IPS-18a (cell line): ENCODE measurements around the gene SLC11A1.

ENCODE experiments used
- H3K27ac ChIP-seq: one replicate; pipeline ENCODE4 v1.5.1; 2013; ENCODE audit warnings: low read length
- H3K27me3 ChIP-seq: one replicate; pipeline ENCODE4 v1.6.1; 2013; ENCODE audit warnings: mild to moderate bottlenecking, low read length; ENCODE audit not compliant: control insufficient read depth, insufficient read depth
- H3K36me3 ChIP-seq: one replicate; pipeline ENCODE4 v1.6.1; 2013; ENCODE audit warnings: low read depth, low read length; ENCODE audit not compliant: control insufficient read depth
- H3K4me1 ChIP-seq: one replicate; pipeline ENCODE4 v1.6.1; 2013; ENCODE audit warnings: low read depth, low read length; ENCODE audit not compliant: control insufficient read depth
- H3K4me3 ChIP-seq: one replicate; pipeline ENCODE4 v1.5.1; 2013; ENCODE audit warnings: low read length
- H3K9ac ChIP-seq: one replicate; pipeline ENCODE4 v1.6.1; 2013; ENCODE audit warnings: mild to moderate bottlenecking, low read length, moderate library complexity
- H3K9me3 ChIP-seq: one replicate; pipeline ENCODE4 v1.6.1; 2013; ENCODE audit warnings: low read depth, low read length; ENCODE audit not compliant: control insufficient read depth

Gene SLC11A1, protein sequence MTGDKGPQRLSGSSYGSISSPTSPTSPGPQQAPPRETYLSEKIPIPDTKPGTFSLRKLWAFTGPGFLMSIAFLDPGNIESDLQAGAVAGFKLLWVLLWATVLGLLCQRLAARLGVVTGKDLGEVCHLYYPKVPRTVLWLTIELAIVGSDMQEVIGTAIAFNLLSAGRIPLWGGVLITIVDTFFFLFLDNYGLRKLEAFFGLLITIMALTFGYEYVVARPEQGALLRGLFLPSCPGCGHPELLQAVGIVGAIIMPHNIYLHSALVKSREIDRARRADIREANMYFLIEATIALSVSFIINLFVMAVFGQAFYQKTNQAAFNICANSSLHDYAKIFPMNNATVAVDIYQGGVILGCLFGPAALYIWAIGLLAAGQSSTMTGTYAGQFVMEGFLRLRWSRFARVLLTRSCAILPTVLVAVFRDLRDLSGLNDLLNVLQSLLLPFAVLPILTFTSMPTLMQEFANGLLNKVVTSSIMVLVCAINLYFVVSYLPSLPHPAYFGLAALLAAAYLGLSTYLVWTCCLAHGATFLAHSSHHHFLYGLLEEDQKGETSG

DNA sequence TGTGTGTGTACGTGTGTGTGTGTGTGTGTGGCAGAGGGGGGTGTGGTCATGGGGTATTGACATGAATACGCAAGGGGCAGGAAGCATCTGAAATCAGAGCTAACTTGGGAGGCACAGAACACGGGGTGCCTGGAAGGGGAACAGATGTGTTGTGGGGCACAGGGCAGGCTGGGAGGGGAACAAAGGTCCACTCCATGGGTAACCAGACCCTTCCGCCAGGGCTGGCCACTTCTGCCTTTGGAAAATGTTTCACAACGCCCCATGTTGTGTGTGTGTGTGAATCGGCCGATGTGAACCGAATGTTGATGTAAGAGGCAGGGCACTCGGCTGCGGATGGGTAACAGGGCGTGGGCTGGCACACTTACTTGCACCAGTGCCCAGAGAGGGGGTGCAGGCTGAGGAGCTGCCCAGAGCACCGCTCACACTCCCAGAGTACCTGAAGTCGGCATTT, at the start of gene SLC11A1:
SLC11A1 (plus strand) TSS at position 358 of the 451 bp plus-strand sequence. CDS start 96 bp downstream, outside the sequence.
- Histone ChIP-seq H3K4me3 (no peak within 1 kb of the TSS), H3K36me3 (no peaks in the 10 kb centered on the region), H3K9ac (no peak within 1 kb of the TSS), H3K9me3 (no peaks in the 10 kb centered on the region), H3K27ac (no peak within 1 kb of the TSS), H3K4me1 (no peaks in the 10 kb centered on the region), H3K27me3 (peaks cover 6% of the 10 kb centered on the region)

- no peaks in the 10 kb centered on the region for H3K4me1 ChIP-seq
- no peaks in the 10 kb centered on the region for H3K9me3 ChIP-seq
- no peak overlapping the region for H3K9ac ChIP-seq
- no peak overlapping the region for H3K27ac ChIP-seq
- no peaks in the 10 kb centered on the region for H3K27me3 ChIP-seq
- H3K36me3 ChIP-seq = no peaks in the 10 kb centered on the region
- no peak overlapping the region for H3K4me3 ChIP-seq
Measured at GRCh38 chr2:218332288-218332687, 49.8 kb upstream of the SLC11A1 start.

DNA sequence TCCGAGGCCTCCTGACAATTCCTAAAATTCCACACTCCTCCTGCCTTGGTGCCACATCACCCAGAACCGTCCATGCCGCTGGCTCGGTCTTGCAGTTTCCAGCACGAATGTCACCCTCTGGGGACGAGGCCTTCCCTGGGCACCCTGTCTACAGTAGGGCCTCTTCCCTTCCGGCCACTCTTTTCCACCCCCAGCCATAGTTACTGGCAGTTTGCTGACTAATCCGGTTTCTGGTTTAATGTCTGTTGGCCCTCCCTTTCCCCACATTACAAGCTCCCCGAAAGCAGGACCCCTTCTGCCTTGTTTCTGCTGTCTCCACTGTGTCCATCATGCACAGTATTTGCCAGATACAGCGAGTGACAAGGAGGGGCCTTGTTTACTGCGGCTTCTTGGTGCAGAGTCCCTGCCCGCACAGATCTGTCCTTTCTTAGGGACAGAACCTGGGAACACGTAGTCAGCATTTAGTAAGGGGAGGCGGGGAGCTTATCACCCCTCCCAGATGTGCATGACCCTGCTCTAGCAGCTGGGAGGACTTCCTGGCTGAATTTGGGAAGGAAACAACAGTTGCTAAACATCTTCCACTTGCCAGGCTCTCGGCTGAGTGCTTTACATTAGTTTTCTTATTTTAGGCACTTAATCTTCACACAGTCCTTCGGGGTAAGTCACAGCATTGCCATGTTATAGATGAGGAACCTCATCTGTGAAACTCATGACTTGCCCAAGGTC, 49.0 kb upstream of the SLC11A1 start:
- no peaks in the 10 kb centered on the region for H3K4me1 ChIP-seq
- no peaks in the 10 kb centered on the region for H3K36me3 ChIP-seq
- H3K4me3 ChIP-seq = no peak overlapping the region
- no peaks in the 10 kb centered on the region for H3K9me3 ChIP-seq
- H3K27me3 ChIP-seq = no peaks in the 10 kb centered on the region
- no peak overlapping the region for H3K9ac ChIP-seq
- H3K27ac ChIP-seq = no peak overlapping the region

DNA sequence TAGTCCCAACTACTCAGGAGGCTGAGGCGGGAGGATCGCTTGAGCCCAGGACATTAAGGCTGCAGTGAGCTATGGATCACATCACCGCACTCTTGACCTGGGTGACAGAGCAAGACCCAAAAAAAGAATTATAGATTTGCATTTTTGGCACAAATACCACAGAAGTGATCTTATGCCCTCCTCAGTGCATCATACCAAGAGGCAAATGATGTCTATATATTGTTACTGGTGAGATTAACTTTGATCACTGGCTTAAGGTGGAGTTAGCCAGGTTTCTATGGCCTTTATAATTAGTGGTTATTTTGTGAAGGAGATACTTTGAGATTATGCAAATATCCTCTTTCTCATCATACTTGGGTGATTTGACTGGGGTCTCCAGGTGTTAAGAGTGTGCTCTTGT, 47.5 kb upstream of the SLC11A1 start:
- H3K36me3 ChIP-seq = no peaks in the 10 kb centered on the region
- no peaks in the 10 kb centered on the region for H3K9me3 ChIP-seq
- no peaks in the 10 kb centered on the region for H3K4me1 ChIP-seq
- no peaks in the 10 kb centered on the region for H3K27me3 ChIP-seq
- no peak overlapping the region for H3K9ac ChIP-seq
- H3K27ac ChIP-seq = no peak overlapping the region
- no peak overlapping the region for H3K4me3 ChIP-seq

- H3K36me3 ChIP-seq = no peaks in the 10 kb centered on the region
- no peaks in the 10 kb centered on the region for H3K4me1 ChIP-seq
- H3K9ac ChIP-seq = no peak overlapping the region
- no peaks in the 10 kb centered on the region for H3K9me3 ChIP-seq
- no peaks in the 10 kb centered on the region for H3K27me3 ChIP-seq
- no peak overlapping the region for H3K4me3 ChIP-seq
- H3K27ac ChIP-seq = no peak overlapping the region
Measured at GRCh38 chr2:218340656-218341055, 41.4 kb upstream of the SLC11A1 start.

- H3K9ac ChIP-seq = no peak overlapping the region
- no peaks in the 10 kb centered on the region for H3K4me1 ChIP-seq
- no peak overlapping the region for H3K4me3 ChIP-seq
- no peaks in the 10 kb centered on the region for H3K36me3 ChIP-seq
- no peaks in the 10 kb centered on the region for H3K27me3 ChIP-seq
- H3K9me3 ChIP-seq = no peaks in the 10 kb centered on the region
- no peak overlapping the region for H3K27ac ChIP-seq
Measured at GRCh38 chr2:218341381-218341780, 40.7 kb upstream of the SLC11A1 start.

DNA sequence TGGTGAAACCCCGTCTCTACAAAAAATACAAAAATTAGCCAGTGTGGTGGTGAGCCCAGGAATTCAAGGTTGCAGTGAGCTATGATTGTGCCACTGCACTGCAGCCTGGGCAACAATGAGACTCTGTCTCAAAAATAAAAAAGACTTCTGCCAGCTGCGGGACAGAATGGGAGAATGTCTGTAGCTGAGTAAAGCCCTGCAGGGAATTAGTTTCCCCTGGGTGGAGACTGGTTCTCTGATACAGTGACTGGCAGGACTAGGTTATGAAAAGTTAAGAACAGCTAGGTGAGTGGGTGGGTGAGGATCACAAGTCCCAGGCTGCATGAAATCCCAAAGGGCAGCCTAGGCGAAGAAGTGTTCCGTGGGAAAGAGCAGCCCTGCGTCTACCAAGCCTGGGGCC, 39.2 kb upstream of the SLC11A1 start:
- no peaks in the 10 kb centered on the region for H3K27me3 ChIP-seq
- H3K9me3 ChIP-seq = no peaks in the 10 kb centered on the region
- H3K27ac ChIP-seq = no peak overlapping the region
- H3K4me3 ChIP-seq = no peak overlapping the region
- H3K36me3 ChIP-seq = no peaks in the 10 kb centered on the region
- H3K9ac ChIP-seq = no peak overlapping the region
- no peaks in the 10 kb centered on the region for H3K4me1 ChIP-seq

GRCh38 chr2:218343591-218343990, 38.5 kb upstream of the SLC11A1 start:
- Histone ChIP-seq H3K36me3 (no peaks in the 10 kb centered on the region), H3K27ac (no peak overlapping the region), H3K4me3 (no peak overlapping the region), H3K9ac (no peak overlapping the region), H3K9me3 (no peaks in the 10 kb centered on the region), H3K4me1 (no peaks in the 10 kb centered on the region), H3K27me3 (no peaks in the 10 kb centered on the region)

GRCh38 chr2:218344090-218344754, 37.9 kb upstream of the SLC11A1 start:
- H3K27ac ChIP-seq = no peak overlapping the region
- no peak overlapping the region for H3K9ac ChIP-seq
- H3K36me3 ChIP-seq = no peaks in the 10 kb centered on the region
- H3K4me1 ChIP-seq = no peaks in the 10 kb centered on the region
- H3K27me3 ChIP-seq = no peaks in the 10 kb centered on the region
- H3K4me3 ChIP-seq = no peak overlapping the region
- H3K9me3 ChIP-seq = no peaks in the 10 kb centered on the region

- no peak overlapping the region for H3K4me3 ChIP-seq
Measured at GRCh38 chr2:218344755-218345417, 37.2 kb upstream of the SLC11A1 start.

More at GRCh38 chr2:218344755-218345417, 37.2 kb upstream of the SLC11A1 start:
- Histone ChIP-seq H3K36me3 (no peaks in the 10 kb centered on the region), H3K27ac (no peak overlapping the region), H3K9me3 (no peaks in the 10 kb centered on the region), H3K27me3 (no peaks in the 10 kb centered on the region), H3K9ac (no peak overlapping the region), H3K4me1 (no peaks in the 10 kb centered on the region)
